Caco-2 (cell line): ENCODE results near the gene EPHB2. TPM values are rescaled to one million over a fixed set of nuclear protein-coding genes. Genes with fewer than 3 reads are reported as not detected.

Experiments
- BruUV-seq: library from RNA; stranded (reverse); fragments of 400-500 nt; replicated peaks from 2 replicates; lab custom pipeline; 2021; lab: Mats Ljungman, UMichigan
- CTCF ChIA-PET: fragments of 300-600 bp; sonication (Branson Sonifier 250); formaldehyde crosslinking; loops from one replicate; lab custom pipeline; 2022; ENCODE audit warnings: antibody characterized with exemption; lab: Charles Lee
- POLR2A ChIA-PET: fragments of 300-600 bp; sonication (Branson Sonifier 250); formaldehyde crosslinking; loops from one replicate; lab custom pipeline; 2022; ENCODE audit warnings: antibody characterized with exemption; lab: Charles Lee
- DNase-seq, 2 experiments: peaks; one replicate each; pipeline versions ENCODE4 v3.0.0 to v3.0.0-alpha.2; 2020 to 2022
- H3K27me3 ChIP-seq: replicated peaks from 2 replicates; pipeline ENCODE4 v1.6.0; 2011; ENCODE audit warnings: low read length; ENCODE audit not compliant: control insufficient read depth, insufficient read depth
- H3K36me3 ChIP-seq: 2 replicates; pipeline ENCODE4 v1.5.1; 2011; ENCODE audit warnings: low read length; ENCODE audit not compliant: control insufficient read depth, insufficient read depth
- H3K4me1 ChIP-seq: fragments of 250-450 bp; sonication (Bioruptor Pico); 2 replicates; pipeline ENCODE4 v1.5.1; 2020; ENCODE audit warnings: mild to moderate bottlenecking
- H3K4me3 ChIP-seq: 2 replicates; pipeline ENCODE4 v1.5.1; 2011; ENCODE audit warnings: low read depth, mild to moderate bottlenecking, control low read depth, low read length
- H3K9me3 ChIP-seq: fragments of 250-450 bp; sonication (Bioruptor Pico); 2 replicates; pipeline ENCODE4 v1.5.1; 2020; ENCODE audit warnings: mild to moderate bottlenecking, moderate library complexity
- H3K27ac Mint-ChIP-seq: one replicate; pipeline ENCODE4 v1.8.0; 2022; ENCODE audit warnings: mixed read lengths; ENCODE audit not compliant: unreplicated experiment
- H3K27me3 Mint-ChIP-seq: one replicate; pipeline ENCODE4 v1.8.0; 2022; ENCODE audit warnings: mixed read lengths; ENCODE audit not compliant: insufficient read depth, unreplicated experiment
- H3K36me3 Mint-ChIP-seq: one replicate; pipeline ENCODE4 v1.8.0; 2022; ENCODE audit warnings: mild to moderate bottlenecking, mixed read lengths; ENCODE audit not compliant: insufficient read depth, unreplicated experiment
- H3K4me1 Mint-ChIP-seq: one replicate; pipeline ENCODE4 v1.8.0; 2022; ENCODE audit warnings: low read depth, mixed read lengths; ENCODE audit not compliant: unreplicated experiment
- H3K4me3 Mint-ChIP-seq: one replicate; pipeline ENCODE4 v1.8.0; 2022; ENCODE audit warnings: mild to moderate bottlenecking, moderate library complexity, mixed read lengths; ENCODE audit not compliant: unreplicated experiment
- H3K9me3 Mint-ChIP-seq: one replicate; pipeline ENCODE4 v1.8.0; 2022; ENCODE audit warnings: mixed read lengths; ENCODE audit not compliant: unreplicated experiment
- CTCF ChIP-seq, 2 experiments: fragments of 200-600 bp in 1 of 2; IDR thresholded peaks; 1 replicate in 1 of 2; 2 replicates in 1 of 2; pipeline versions ENCODE4 v1.5.1 to v1.8.0; 2011 to 2022; ENCODE audit warnings: antibody characterized with exemption in 1 of 2, control low read depth in 1 of 2, inconsistent platforms in 1 of 2, low read depth in 1 of 2, low read length in 1 of 2, mild to moderate bottlenecking in 1 of 2, moderate library complexity in 1 of 2; ENCODE audit not compliant: insufficient read depth in 1 of 2, severe bottlenecking in 1 of 2, unreplicated experiment in 1 of 2
- intact Hi-C: fragments of 100-400 bp; cut with micrococcal nuclease; formaldehyde crosslinking; loops from one replicate; pipeline ENCODE4 v1.10.0; 2022; ENCODE audit not compliant: unreplicated experiment
- total RNA-seq: library from RNA; stranded (reverse); gene quantifications from 2 replicates; pipeline ENCODE4 v1.2.3, GENCODE V29; 2022

The EPHB2 gene
- total RNA-seq, 1 experiment from 2014 or later: 30.1 TPM

- CTCF ChIA-PET: no interaction called here
- no peaks in the 10 kb centered on the region for H3K4me1 Mint-ChIP-seq
- Histone ChIP-seq H3K36me3 (no peaks in the 10 kb centered on the region), H3K9me3 (no peaks in the 10 kb centered on the region), H3K27me3 (no peaks in the 10 kb centered on the region), H3K4me1 (no peaks in the 10 kb centered on the region), H3K4me3 (no peak overlapping the region)
- TF ChIP-seq CTCF (IDR thresholded peaks at IDR 0.05; ENCODE audit: insufficient read depth in 1 of 2, low read depth in 1 of 2, low read length in 1 of 2, severe bottlenecking in 1 of 2, unreplicated experiment in 1 of 2): no peak
- H3K27ac Mint-ChIP-seq: no peak overlapping the region
- H3K9me3 Mint-ChIP-seq: no peaks in the 10 kb centered on the region
- intact Hi-C loops: no loop called here
- BruUV-seq: no TSS peak
- POLR2A ChIA-PET: no interaction called here
- DNase-seq: no peak
- no peaks in the 10 kb centered on the region for H3K36me3 Mint-ChIP-seq
- H3K27me3 Mint-ChIP-seq: no peaks in the 10 kb centered on the region
- H3K4me3 Mint-ChIP-seq: no peak overlapping the region
These were observed 247.9 kb downstream of the EPHB2 start for GRCh38 chr1:22958556-22958955.

- H3K27me3 ChIP-seq: no peaks in the 10 kb centered on the region
- H3K27ac Mint-ChIP-seq: no peak overlapping the region
- no peaks in the 10 kb centered on the region for H3K4me1 Mint-ChIP-seq
- H3K4me1 ChIP-seq: no peaks in the 10 kb centered on the region
- no peak overlapping the region for H3K4me3 ChIP-seq
- no peak overlapping the region for H3K4me3 Mint-ChIP-seq
- no peaks in the 10 kb centered on the region for H3K36me3 Mint-ChIP-seq
- TF ChIP-seq CTCF (IDR thresholded peaks at IDR 0.05; ENCODE audit: insufficient read depth in 1 of 2, low read depth in 1 of 2, low read length in 1 of 2, severe bottlenecking in 1 of 2, unreplicated experiment in 1 of 2): no peak
- no peaks in the 10 kb centered on the region for H3K9me3 Mint-ChIP-seq
- intact Hi-C loops: no loop called here
- ChIA-PET POLR2A (no interaction called here), CTCF (no interaction called here)
- H3K27me3 Mint-ChIP-seq: no peaks in the 10 kb centered on the region
- no TSS peak for BruUV-seq
- H3K36me3 ChIP-seq: no peaks in the 10 kb centered on the region
- H3K9me3 ChIP-seq: no peaks in the 10 kb centered on the region
- no peak for DNase-seq
These were observed 249.1 kb downstream of the EPHB2 start for GRCh38 chr1:22959545-22960360.

GRCh38 chr1:22962558-22962957, 251.9 kb downstream of the EPHB2 start:
- no peak for DNase-seq
- Histone ChIP-seq H3K27me3 (no peaks in the 10 kb centered on the region), H3K9me3 (no peaks in the 10 kb centered on the region), H3K4me3 (no peak overlapping the region), H3K36me3 (no peaks in the 10 kb centered on the region), H3K4me1 (no peaks in the 10 kb centered on the region)
- no peaks in the 10 kb centered on the region for H3K36me3 Mint-ChIP-seq
- H3K27me3 Mint-ChIP-seq: no peaks in the 10 kb centered on the region
- intact Hi-C loops: no loop called here
- no peak for TF ChIP-seq CTCF (IDR thresholded peaks at IDR 0.05; ENCODE audit: insufficient read depth in 1 of 2, low read depth in 1 of 2, low read length in 1 of 2, severe bottlenecking in 1 of 2, unreplicated experiment in 1 of 2)
- ChIA-PET CTCF (interaction anchor here (1.5 kb wide), 1 partner anchor 288 kb away, joined by 4 read pairs; no protein-coding TSS in a partner anchor), POLR2A (no interaction called here)
- no peak overlapping the region for H3K4me3 Mint-ChIP-seq
- BruUV-seq: no TSS peak
- H3K4me1 Mint-ChIP-seq: no peaks in the 10 kb centered on the region
- H3K27ac Mint-ChIP-seq: no peak overlapping the region
- no peaks in the 10 kb centered on the region for H3K9me3 Mint-ChIP-seq
